Hepatic stellate cell (primary cell): ENCODE results near the gene TRPM7.
"Not testable (repeated sequence)": the region's sequence is repeated elsewhere in the genome, so short reads cannot be mapped to it uniquely, and the experiment has no call there.

Source experiments
- DNase-seq: peaks from one replicate; pipeline ENCODE4 v3.0.0; 2011; ENCODE audit warnings: low spot score

TRPM7 gene

GRCh38 chr15:50686469-50687301 lies at the start of gene TRPM7:
Gene TRPM7, minus strand, starts transcription at chr15:50686797. Its CDS starts 264 bp downstream, at chr15:50686533.
- peak; percentile 89 for DNase-seq

GRCh38 chr15:50735156-50735555 lies 48.6 kb upstream of the TRPM7 start:
- DNase-seq: no peak

GRCh38 chr15:50726315-50726714 lies 39.7 kb upstream of the TRPM7 start:
- no peak for DNase-seq

- no peak for DNase-seq
These were observed 32.1 kb upstream of the TRPM7 start for GRCh38 chr15:50718700-50719125.

GRCh38 chr15:50712018-50712417 lies 25.4 kb upstream of the TRPM7 start:
- no peak for DNase-seq

GRCh38 chr15:50710585-50710984 lies 24.0 kb upstream of the TRPM7 start:
- DNase-seq: no peak

GRCh38 chr15:50707878-50708427 lies 21.4 kb upstream of the TRPM7 start:
- no peak for DNase-seq

GRCh38 chr15:50702762-50703334 lies 16.3 kb upstream of the TRPM7 start:
- DNase-seq: no peak

GRCh38 chr15:50698101-50698500 lies 11.5 kb upstream of the TRPM7 start:
- DNase-seq: no peak

- no peak for DNase-seq
These were observed 10.7 kb upstream of the TRPM7 start for GRCh38 chr15:50697109-50697797.

- DNase-seq: not testable (repeated sequence)
These were observed 8.1 kb upstream of the TRPM7 start for GRCh38 chr15:50694634-50695165.

GRCh38 chr15:50687302-50687902 lies 805 bp upstream of the TRPM7 start:
- no peak for DNase-seq

GRCh38 chr15:50685976-50686468 lies 575 bp downstream of the TRPM7 start:
- peak; percentile 25 for DNase-seq

GRCh38 chr15:50685191-50685975 lies 1.2 kb downstream of the TRPM7 start:
- DNase-seq: no peak

GRCh38 chr15:50681467-50681866 lies 5.1 kb downstream of the TRPM7 start:
- no peak for DNase-seq

- DNase-seq: no peak
These were observed 9.7 kb downstream of the TRPM7 start for GRCh38 chr15:50676799-50677483.

GRCh38 chr15:50675535-50676144 lies 11.0 kb downstream of the TRPM7 start:
- DNase-seq: no peak

- no peak for DNase-seq
These were observed 16.5 kb downstream of the TRPM7 start for GRCh38 chr15:50670115-50670514.

GRCh38 chr15:50669611-50670010 lies 17.0 kb downstream of the TRPM7 start:
- no peak for DNase-seq

GRCh38 chr15:50665938-50666337 lies 20.7 kb downstream of the TRPM7 start:
- no peak for DNase-seq
